ENCODE data around the gene NLGN1. TPM values are rescaled to one million over a fixed set of nuclear protein-coding genes. Genes with fewer than 3 reads are reported as not detected.

NLGN1 gene
- total RNA-seq, 2 experiments from 2014 or later, result not detected

- H3K27me3 Mint-ChIP-seq, result no peaks in the 10 kb centered on the region
These were observed 734.5 kb downstream of the NLGN1 start for GRCh38 chr3:174132006-174132405.

GRCh38 chr3:174132421-174133042 is 735.0 kb downstream of the NLGN1 start:
- Mint-ChIP-seq H3K27ac (no peak overlapping the region), H3K36me3 (no peaks in the 10 kb centered on the region), H3K4me3 (no peak overlapping the region), H3K9me3 (peaks cover 1% of the 10 kb centered on the region), H3K4me1 (no peaks in the 10 kb centered on the region), H3K27me3 (no peaks in the 10 kb centered on the region)
- DNase-seq, result no peak

More at GRCh38 chr3:174132006-174132405, 734.5 kb downstream of the NLGN1 start:
- DNase-seq, result no peak
- Mint-ChIP-seq H3K9me3 (peaks cover 1% of the 10 kb centered on the region), H3K27ac (no peak overlapping the region), H3K4me1 (no peaks in the 10 kb centered on the region), H3K36me3 (no peaks in the 10 kb centered on the region), H3K4me3 (no peak overlapping the region)

- no peak overlapping the region for H3K27ac Mint-ChIP-seq
- DNase-seq, result no peak
- no peak overlapping the region for H3K4me3 Mint-ChIP-seq
- no peaks in the 10 kb centered on the region for H3K4me1 Mint-ChIP-seq
- H3K27me3 Mint-ChIP-seq, result no peaks in the 10 kb centered on the region
- no peaks in the 10 kb centered on the region for H3K9me3 Mint-ChIP-seq
- no peaks in the 10 kb centered on the region for H3K36me3 Mint-ChIP-seq
These were observed 748.5 kb downstream of the NLGN1 start for GRCh38 chr3:174146008-174146407.

GRCh38 chr3:174147798-174148197 is 750.3 kb downstream of the NLGN1 start:
- no peaks in the 10 kb centered on the region for H3K36me3 Mint-ChIP-seq
- peaks cover under 1% of the 10 kb centered on the region for H3K9me3 Mint-ChIP-seq
- no peak overlapping the region for H3K4me3 Mint-ChIP-seq
- no peaks in the 10 kb centered on the region for H3K4me1 Mint-ChIP-seq
- DNase-seq, result no peak
- H3K27ac Mint-ChIP-seq, result no peak overlapping the region
- no peaks in the 10 kb centered on the region for H3K27me3 Mint-ChIP-seq

GRCh38 chr3:174153871-174154270 is 756.3 kb downstream of the NLGN1 start:
- H3K4me1 Mint-ChIP-seq, result no peaks in the 10 kb centered on the region

GRCh38 chr3:174156200-174156599 is 758.7 kb downstream of the NLGN1 start:
- no peaks in the 10 kb centered on the region for H3K27me3 Mint-ChIP-seq
- peaks cover 2% of the 10 kb centered on the region for H3K9me3 Mint-ChIP-seq
- H3K36me3 Mint-ChIP-seq, result no peaks in the 10 kb centered on the region
- no peaks in the 10 kb centered on the region for H3K4me1 Mint-ChIP-seq
- no peak for DNase-seq
- H3K4me3 Mint-ChIP-seq, result no peak overlapping the region
- H3K27ac Mint-ChIP-seq, result no peak overlapping the region

More at GRCh38 chr3:174153871-174154270, 756.3 kb downstream of the NLGN1 start:
- no peaks in the 10 kb centered on the region for H3K27me3 Mint-ChIP-seq
- no peaks in the 10 kb centered on the region for H3K36me3 Mint-ChIP-seq
- no peak overlapping the region for H3K4me3 Mint-ChIP-seq
- no peak for DNase-seq
- H3K9me3 Mint-ChIP-seq, result peaks cover 2% of the 10 kb centered on the region
- H3K27ac Mint-ChIP-seq, result no peak overlapping the region

GRCh38 chr3:174158674-174159073 is 761.1 kb downstream of the NLGN1 start:
- no peaks in the 10 kb centered on the region for H3K4me1 Mint-ChIP-seq
- H3K27ac Mint-ChIP-seq, result no peak overlapping the region
- DNase-seq, result no peak
- H3K9me3 Mint-ChIP-seq, result peaks cover 1% of the 10 kb centered on the region
- H3K36me3 Mint-ChIP-seq, result no peaks in the 10 kb centered on the region
- H3K4me3 Mint-ChIP-seq, result no peak overlapping the region
- H3K27me3 Mint-ChIP-seq, result no peaks in the 10 kb centered on the region

GRCh38 chr3:174159604-174160003 is 762.1 kb downstream of the NLGN1 start:
- no peaks in the 10 kb centered on the region for H3K36me3 Mint-ChIP-seq
- no peak overlapping the region for H3K4me3 Mint-ChIP-seq
- no peaks in the 10 kb centered on the region for H3K27me3 Mint-ChIP-seq
- H3K4me1 Mint-ChIP-seq, result no peaks in the 10 kb centered on the region
- H3K27ac Mint-ChIP-seq, result no peak overlapping the region
- DNase-seq, result no peak
- H3K9me3 Mint-ChIP-seq, result peaks cover 7% of the 10 kb centered on the region

- H3K27me3 Mint-ChIP-seq, result no peaks in the 10 kb centered on the region
These were observed 765.0 kb downstream of the NLGN1 start for GRCh38 chr3:174162550-174162949.

GRCh38 chr3:174168026-174168425 is 770.5 kb downstream of the NLGN1 start:
- no peak overlapping the region for H3K4me3 Mint-ChIP-seq
- H3K27ac Mint-ChIP-seq, result no peak overlapping the region
- H3K4me1 Mint-ChIP-seq, result no peaks in the 10 kb centered on the region
- no peaks in the 10 kb centered on the region for H3K36me3 Mint-ChIP-seq
- H3K27me3 Mint-ChIP-seq, result no peaks in the 10 kb centered on the region
- H3K9me3 Mint-ChIP-seq, result peaks cover 11% of the 10 kb centered on the region
- DNase-seq, result no peak

More at GRCh38 chr3:174162550-174162949, 765.0 kb downstream of the NLGN1 start:
- peaks cover 10% of the 10 kb centered on the region for H3K9me3 Mint-ChIP-seq
- no peak for DNase-seq
- H3K36me3 Mint-ChIP-seq, result no peaks in the 10 kb centered on the region
- no peak overlapping the region for H3K27ac Mint-ChIP-seq
- H3K4me1 Mint-ChIP-seq, result no peaks in the 10 kb centered on the region
- H3K4me3 Mint-ChIP-seq, result no peak overlapping the region

- no peak overlapping the region for H3K4me3 Mint-ChIP-seq
- no peaks in the 10 kb centered on the region for H3K4me1 Mint-ChIP-seq
- H3K27me3 Mint-ChIP-seq, result no peaks in the 10 kb centered on the region
- H3K27ac Mint-ChIP-seq, result no peak overlapping the region
- no peaks in the 10 kb centered on the region for H3K36me3 Mint-ChIP-seq
- H3K9me3 Mint-ChIP-seq, result peaks cover 11% of the 10 kb centered on the region
- DNase-seq, result no peak
These were observed 771.2 kb downstream of the NLGN1 start for GRCh38 chr3:174168538-174169254.

GRCh38 chr3:174169736-174170135 is 772.2 kb downstream of the NLGN1 start:
- no peaks in the 10 kb centered on the region for H3K4me1 Mint-ChIP-seq

GRCh38 chr3:174170248-174170647 is 772.7 kb downstream of the NLGN1 start:
- peaks cover 5% of the 10 kb centered on the region for H3K9me3 Mint-ChIP-seq
- no peak for DNase-seq
- H3K36me3 Mint-ChIP-seq, result no peaks in the 10 kb centered on the region
- H3K27me3 Mint-ChIP-seq, result no peaks in the 10 kb centered on the region
- no peak overlapping the region for H3K4me3 Mint-ChIP-seq
- H3K4me1 Mint-ChIP-seq, result no peaks in the 10 kb centered on the region
- no peak overlapping the region for H3K27ac Mint-ChIP-seq

More at GRCh38 chr3:174169736-174170135, 772.2 kb downstream of the NLGN1 start:
- Mint-ChIP-seq H3K36me3 (no peaks in the 10 kb centered on the region), H3K27ac (no peak overlapping the region), H3K9me3 (peaks cover 5% of the 10 kb centered on the region), H3K4me3 (no peak overlapping the region), H3K27me3 (no peaks in the 10 kb centered on the region)
- no peak for DNase-seq

- Mint-ChIP-seq H3K36me3 (no peaks in the 10 kb centered on the region), H3K4me3 (no peak overlapping the region), H3K9me3 (no peaks in the 10 kb centered on the region), H3K27me3 (no peaks in the 10 kb centered on the region), H3K4me1 (no peaks in the 10 kb centered on the region), H3K27ac (no peak overlapping the region)
- DNase-seq, result no peak
These were observed 788.9 kb downstream of the NLGN1 start for GRCh38 chr3:174186377-174186989.

- no peak overlapping the region for H3K4me3 Mint-ChIP-seq
- no peaks in the 10 kb centered on the region for H3K27me3 Mint-ChIP-seq
- no peak for DNase-seq
- no peaks in the 10 kb centered on the region for H3K4me1 Mint-ChIP-seq
- no peaks in the 10 kb centered on the region for H3K36me3 Mint-ChIP-seq
- no peaks in the 10 kb centered on the region for H3K9me3 Mint-ChIP-seq
- H3K27ac Mint-ChIP-seq, result no peak overlapping the region
These were observed 793.8 kb downstream of the NLGN1 start for GRCh38 chr3:174191380-174191779.
